ENCODE data around the gene HS3ST3A1. TPM values are rescaled to one million over a fixed set of nuclear protein-coding genes. Genes with fewer than 3 reads are reported as not detected.

The HS3ST3A1 gene
- total RNA-seq, 2 experiments from 2014 or later: 0.22 to 1.2 TPM

- Mint-ChIP-seq H3K4me3 (no peak overlapping the region), H3K27ac (no peak overlapping the region), H3K9me3 (no peaks in the 10 kb centered on the region), H3K27me3 (peaks cover 42% of the 10 kb centered on the region), H3K36me3 (ENCODE audit: low read depth) (no peaks in the 10 kb centered on the region), H3K4me1 (ENCODE audit: low read depth) (peaks cover 9% of the 10 kb centered on the region)
- ChIA-PET POLR2A (interaction anchor here (1.0 kb wide), 1 partner anchor 707 kb away, joined by 4 read pairs; no protein-coding TSS in a partner anchor), CTCF (interaction anchor here (0.6 kb wide), 1 partner anchor 10 kb away, joined by 3 read pairs; no protein-coding TSS in a partner anchor)
- Histone ChIP-seq H3K9me3 (ENCODE audit: control insufficient read depth in 1 of 2, insufficient read depth in 1 of 2, low read length in 2 of 2) (no peaks in the 10 kb centered on the region), H3K36me3 (ENCODE audit: insufficient read depth, low read length) (no peaks in the 10 kb centered on the region), H3K4me1 (ENCODE audit: insufficient read depth, low read length) (no peaks in the 10 kb centered on the region), H3K27me3 (ENCODE audit: control insufficient read depth in 1 of 2, insufficient read depth in 2 of 2, low read length in 2 of 2) (peaks cover 11 to 27% of the 10 kb centered on the region in 2 experiments), H3K4me3 (ENCODE audit: low read length) (no peak overlapping the region), H3K27ac (ENCODE audit: low read depth in 1 of 2, low read length in 2 of 2) (no peak overlapping the region)
- intact Hi-C loops (cut with DNase I, micrococcal nuclease): loop anchor here (1.0 to 10.0 kb wide), 3 partner anchors 561 to 1190 kb away; no protein-coding TSS in a partner anchor
- ATAC-seq (ENCODE audit: poor library complexity) (no peak), DNase-seq (no peak)
- TF ChIP-seq CTCF (IDR thresholded peaks at IDR 0.05): no peak
Measured at GRCh38 chr17:13595599-13595899, 6.2 kb downstream of the HS3ST3A1 start.

- intact Hi-C loops (cut with DNase I, micrococcal nuclease): loop anchor here (1.0 to 10.0 kb wide), 5 partner anchors 560 to 1331 kb away; no protein-coding TSS in a partner anchor
- Mint-ChIP-seq H3K4me3 (no peak overlapping the region), H3K27ac (no peak overlapping the region), H3K9me3 (no peaks in the 10 kb centered on the region), H3K27me3 (peaks cover 39% of the 10 kb centered on the region), H3K4me1 (ENCODE audit: low read depth) (peaks cover 6% of the 10 kb centered on the region), H3K36me3 (ENCODE audit: low read depth) (no peaks in the 10 kb centered on the region)
- ChIA-PET CTCF (interaction anchor here (0.6 to 1.0 kb wide), 4 partner anchors 9 to 1060 kb away, joined by 3 to 4 read pairs (median 3); partner anchors contain the start of gene HS3ST3B1), POLR2A (interaction anchor here (0.6 to 1.0 kb wide), 2 partner anchors 708 to 1105 kb away, joined by 3 to 4 read pairs; no protein-coding TSS in a partner anchor)
- TF ChIP-seq CTCF (IDR thresholded peaks at IDR 0.05): peak; percentile 85
- H3K36me3 ChIP-seq (ENCODE audit: insufficient read depth, low read length): no peaks in the 10 kb centered on the region
- no peaks in the 10 kb centered on the region for H3K4me1 ChIP-seq (ENCODE audit: insufficient read depth, low read length)
- peak; percentile 82 for ATAC-seq (ENCODE audit: poor library complexity)
- H3K27me3 ChIP-seq (ENCODE audit: control insufficient read depth in 1 of 2, insufficient read depth in 2 of 2, low read length in 2 of 2): peaks cover 7 to 21% of the 10 kb centered on the region in 2 experiments
- no peak overlapping the region for H3K4me3 ChIP-seq (ENCODE audit: low read length)
- peak; percentile 62 to 89 (median 78) for DNase-seq
- no peak overlapping the region for H3K27ac ChIP-seq (ENCODE audit: low read depth in 1 of 2, low read length in 2 of 2)
- H3K9me3 ChIP-seq (ENCODE audit: control insufficient read depth in 1 of 2, insufficient read depth in 1 of 2, low read length in 2 of 2): no peaks in the 10 kb centered on the region
Measured at GRCh38 chr17:13594762-13595598, 6.7 kb downstream of the HS3ST3A1 start.

GRCh38 chr17:13594310-13594709 is 7.4 kb downstream of the HS3ST3A1 start:
- Mint-ChIP-seq H3K27me3 (peaks cover 32% of the 10 kb centered on the region), H3K36me3 (ENCODE audit: low read depth) (no peaks in the 10 kb centered on the region), H3K4me3 (no peak overlapping the region), H3K9me3 (no peaks in the 10 kb centered on the region), H3K4me1 (ENCODE audit: low read depth) (peaks cover 5% of the 10 kb centered on the region), H3K27ac (no peak overlapping the region)
- no peaks in the 10 kb centered on the region for H3K36me3 ChIP-seq (ENCODE audit: insufficient read depth, low read length)
- no peaks in the 10 kb centered on the region for H3K4me1 ChIP-seq (ENCODE audit: insufficient read depth, low read length)
- no peaks in the 10 kb centered on the region for H3K9me3 ChIP-seq (ENCODE audit: control insufficient read depth in 1 of 2, insufficient read depth in 1 of 2, low read length in 2 of 2)
- ATAC-seq (ENCODE audit: poor library complexity): no peak
- H3K4me3 ChIP-seq (ENCODE audit: low read length): no peak overlapping the region
- intact Hi-C loops (cut with DNase I, micrococcal nuclease): loop anchor here (1.0 to 10.0 kb wide), 4 partner anchors 560 to 1332 kb away; no protein-coding TSS in a partner anchor
- POLR2A ChIA-PET: interaction anchor here (0.6 kb wide), 1 partner anchor 1106 kb away, joined by 3 read pairs; no protein-coding TSS in a partner anchor
- TF ChIP-seq CTCF (IDR thresholded peaks at IDR 0.05): no peak
- H3K27me3 ChIP-seq (ENCODE audit: control insufficient read depth in 1 of 2, insufficient read depth in 2 of 2, low read length in 2 of 2): peaks cover 7 to 15% of the 10 kb centered on the region in 2 experiments
- H3K27ac ChIP-seq (ENCODE audit: low read depth in 1 of 2, low read length in 2 of 2): no peak overlapping the region
- DNase-seq: no peak
- CTCF ChIA-PET: interaction anchor here (0.7 to 1.0 kb wide), 3 partner anchors 707 to 1061 kb away, joined by 3 to 4 read pairs (median 3); partner anchors contain the start of gene HS3ST3B1
